H9 (cell line): Measurements from ENCODE around the gene P2RX6. TPM values are rescaled to one million over a fixed set of nuclear protein-coding genes. Genes with fewer than 3 reads are reported as not detected.

Experiments
- DNase-seq: peaks from one replicate; pipeline ENCODE4 v3.0.0-alpha.2; 2017
- H2AFZ ChIP-seq: one replicate; pipeline ENCODE4 v1.6.1; 2013; ENCODE audit warnings: mild to moderate bottlenecking, low read length, control low read depth, moderate library complexity
- H2AK5ac ChIP-seq: 2 replicates; pipeline ENCODE4 v1.6.1; 2013; ENCODE audit warnings: low read length, control low read depth, mixed read lengths; ENCODE audit not compliant: insufficient read length
- H2BK120ac ChIP-seq: one replicate; pipeline ENCODE4 v1.6.1; 2013; ENCODE audit warnings: low read depth, mild to moderate bottlenecking, low read length, control low read depth, inconsistent platforms; ENCODE audit not compliant: poor library complexity, severe bottlenecking
- H2BK12ac ChIP-seq: 2 replicates; pipeline ENCODE4 v1.6.1; 2013; ENCODE audit warnings: low read length, control low read depth, mixed read lengths, low read depth; ENCODE audit not compliant: insufficient read length
- H2BK15ac ChIP-seq: 2 replicates; pipeline ENCODE4 v1.6.1; 2013; ENCODE audit warnings: low read depth, low read length, control low read depth
- H2BK20ac ChIP-seq: one replicate; pipeline ENCODE4 v1.6.1; 2013; ENCODE audit warnings: low read depth, mild to moderate bottlenecking, low read length, control low read depth, inconsistent platforms; ENCODE audit not compliant: poor library complexity, severe bottlenecking
- H2BK5ac ChIP-seq: 2 replicates; pipeline ENCODE4 v1.6.1; 2013; ENCODE audit warnings: low read length, control low read depth, mixed read lengths; ENCODE audit not compliant: insufficient read length
- H3K14ac ChIP-seq: 2 replicates; pipeline ENCODE4 v1.6.1; 2013; ENCODE audit warnings: low read length, control low read depth; ENCODE audit not compliant: insufficient read depth
- H3K18ac ChIP-seq: 2 replicates; pipeline ENCODE4 v1.6.1; 2013; ENCODE audit warnings: low read depth, mild to moderate bottlenecking, mixed read lengths, low read length, control low read depth; ENCODE audit not compliant: insufficient read length
- H3K23ac ChIP-seq: 2 replicates; pipeline ENCODE4 v1.6.1; 2013; ENCODE audit warnings: low read length, control low read depth, mixed read lengths, low read depth; ENCODE audit not compliant: insufficient read length
- H3K23me2 ChIP-seq: 2 replicates; pipeline ENCODE4 v1.6.1; 2013; ENCODE audit warnings: low read depth, mild to moderate bottlenecking, mixed read lengths, low read length, control low read depth; ENCODE audit not compliant: insufficient read length, poor library complexity, severe bottlenecking
- H3K27ac ChIP-seq: 2 replicates; pipeline ENCODE4 v1.5.1; 2013; ENCODE audit warnings: low read length, control low read depth, mixed read lengths, low read depth; ENCODE audit not compliant: insufficient read length
- H3K27me3 ChIP-seq: 2 replicates; pipeline ENCODE4 v1.6.1; 2013; ENCODE audit warnings: low read length, control low read depth, inconsistent platforms; ENCODE audit not compliant: insufficient read depth
- H3K4ac ChIP-seq: 2 replicates; pipeline ENCODE4 v1.6.1; 2013; ENCODE audit warnings: low read depth, mild to moderate bottlenecking, control low read depth, inconsistent platforms, low read length, moderate library complexity
- H3K4me1 ChIP-seq: 2 replicates; pipeline ENCODE4 v1.6.1; 2013; ENCODE audit warnings: low read length, control low read depth, inconsistent platforms; ENCODE audit not compliant: insufficient read depth
- H3K4me2 ChIP-seq: 2 replicates; pipeline ENCODE4 v1.6.1; 2013; ENCODE audit warnings: low read length, control low read depth, mixed read lengths; ENCODE audit not compliant: insufficient read length, insufficient read depth
- H3K56ac ChIP-seq: 2 replicates; pipeline ENCODE4 v1.6.1; 2013; ENCODE audit warnings: low read depth, mild to moderate bottlenecking, mixed read lengths, low read length, control low read depth; ENCODE audit not compliant: insufficient read length
- H3K79me1 ChIP-seq: 2 replicates; pipeline ENCODE4 v1.6.1; 2013; ENCODE audit warnings: low read depth, mild to moderate bottlenecking, moderate library complexity, low read length, control low read depth, inconsistent platforms; ENCODE audit not compliant: insufficient read depth, poor library complexity, severe bottlenecking
- H3K79me2 ChIP-seq: 2 replicates; pipeline ENCODE4 v1.6.1; 2013; ENCODE audit warnings: low read length, control low read depth, inconsistent platforms; ENCODE audit not compliant: insufficient read depth
- H3K9ac ChIP-seq: 2 replicates; pipeline ENCODE4 v1.6.1; 2013; ENCODE audit warnings: low read length, control low read depth, mixed read lengths; ENCODE audit not compliant: insufficient read length; ENCODE audit errors: extremely low read depth
- H3K9me3 ChIP-seq: one replicate; pipeline ENCODE4 v1.6.1; 2013; ENCODE audit warnings: low read depth, low read length, inconsistent platforms; ENCODE audit not compliant: control insufficient read depth
- H3T11ph ChIP-seq: one replicate; pipeline ENCODE4 v1.6.1; 2013; ENCODE audit warnings: mild to moderate bottlenecking, low read length, control low read depth, inconsistent platforms
- H4K20me1 ChIP-seq: one replicate; pipeline ENCODE4 v1.6.1; 2013; ENCODE audit not compliant: control insufficient read depth, insufficient read length, insufficient read depth
- H4K5ac ChIP-seq: 2 replicates; pipeline ENCODE4 v1.6.1; 2013; ENCODE audit warnings: low read depth, mild to moderate bottlenecking, mixed read lengths, low read length, control low read depth; ENCODE audit not compliant: insufficient read length
- H4K8ac ChIP-seq: replicated peaks from 2 replicates; pipeline ENCODE4 v1.6.1; 2013; ENCODE audit warnings: low read length, control low read depth, mixed read lengths, low read depth; ENCODE audit not compliant: insufficient read length
- H4K91ac ChIP-seq: 2 replicates; pipeline ENCODE4 v1.6.1; 2013; ENCODE audit warnings: low read depth, mild to moderate bottlenecking, moderate library complexity, mixed read lengths, low read length, control low read depth; ENCODE audit not compliant: insufficient read length
- H3K27ac Mint-ChIP-seq, 3 experiments: 2 replicates in 2 of 3; 3 replicates in 1 of 3; pipeline ENCODE4 v1.8.0; 2020 to 2021; ENCODE audit warnings: mixed read lengths in 3 of 3, mild to moderate bottlenecking in 1 of 3, moderate library complexity in 1 of 3
- H3K27me3 Mint-ChIP-seq: 2 replicates; pipeline ENCODE4 v1.8.0; 2021; ENCODE audit warnings: low read depth, mild to moderate bottlenecking, moderate library complexity, mixed read lengths
- H3K36me3 Mint-ChIP-seq, 3 experiments: 2 replicates in 2 of 3; 3 replicates in 1 of 3; pipeline ENCODE4 v1.8.0; 2020 to 2021; ENCODE audit warnings: low read depth in 3 of 3, mixed read lengths in 3 of 3; ENCODE audit not compliant: insufficient read depth in 1 of 3
- H3K4me1 Mint-ChIP-seq, 2 experiments: 2 replicates each; pipeline ENCODE4 v1.8.0; 2020; ENCODE audit warnings: mixed read lengths in 2 of 2
- H3K4me3 Mint-ChIP-seq, 2 experiments: 2 replicates in 1 of 2; 3 replicates in 1 of 2; pipeline ENCODE4 v1.8.0; 2020 to 2021; ENCODE audit warnings: mild to moderate bottlenecking in 2 of 2, mixed read lengths in 2 of 2, moderate library complexity in 1 of 2
- H3K9me3 Mint-ChIP-seq, 2 experiments: 2 replicates in 1 of 2; 3 replicates in 1 of 2; pipeline ENCODE4 v1.8.0; 2020; ENCODE audit warnings: mild to moderate bottlenecking in 2 of 2, mixed read lengths in 2 of 2, moderate library complexity in 1 of 2
- WGBS: extraction: QIAGEN DNeasy Blood & Tissue Kit; methylation state at CpG from one replicate; pipeline ENCODE4 v1.1.7; 2013; ENCODE audit warnings: missing lambda C conversion rate, low lambda C conversion rate, mixed read lengths; ENCODE audit not compliant: insufficient read length; ENCODE audit errors: extremely low coverage; 5-methylcytosine and 5-hydroxymethylcytosine counted together
- total RNA-seq: library from RNA; stranded (reverse); gene quantifications from 2 replicates; pipeline ENCODE4 v1.2.1, GENCODE V29; 2021
- TF ChIP-seq, protein P1 (sequence below): fragments of 200-600 bp; sonication (generic); conservative IDR thresholded peaks from 3 replicates; pipeline ENCODE4 v1.8.0; 2021; ENCODE audit warnings: antibody characterized with exemption, mild to moderate bottlenecking

Gene P2RX6
- total RNA-seq, 1 experiment from 2014 or later, result not detected

DNA sequence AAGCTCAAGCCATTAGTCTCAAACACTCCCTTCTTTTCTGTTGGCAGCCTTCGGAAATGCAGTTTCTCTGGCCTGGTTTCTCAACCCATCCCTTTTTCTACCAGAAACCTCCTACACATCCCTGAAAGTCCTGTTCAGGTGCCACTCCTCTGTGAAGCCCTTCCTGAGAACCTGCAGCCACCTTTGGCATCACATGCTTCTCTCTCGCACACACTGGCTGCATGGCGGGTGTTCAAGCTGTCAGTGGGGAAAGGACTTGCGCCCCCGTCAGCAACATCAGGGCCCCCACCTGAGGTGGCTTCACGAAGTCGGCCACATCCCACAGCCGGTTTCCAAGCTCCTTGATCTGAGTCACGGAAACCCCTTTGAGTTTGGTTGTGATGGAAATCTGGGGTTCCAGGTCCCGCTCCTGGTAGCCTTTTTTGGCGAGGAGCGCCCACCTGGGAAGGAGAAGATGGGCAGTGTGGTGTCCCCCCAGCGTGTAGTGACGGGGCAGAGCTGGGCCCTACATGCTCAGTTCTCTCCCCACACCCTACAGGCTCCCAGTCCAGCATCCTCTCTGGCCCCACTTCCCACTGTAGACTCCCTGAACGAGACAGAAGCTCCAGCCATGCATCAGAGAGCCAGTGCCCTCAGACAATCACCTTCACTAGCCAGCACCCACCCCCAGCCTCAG is 29.0 kb downstream of the P2RX6 start:
- Histone ChIP-seq H2BK12ac (no peak overlapping the region), H3T11ph (no peak overlapping the region), H3K56ac (no peak overlapping the region), H2BK20ac (no peak overlapping the region), H4K91ac (no peak overlapping the region), H3K27ac (no peak overlapping the region), H3K14ac (no peak overlapping the region), H3K9ac (no peak overlapping the region), H3K79me2 (no peaks in the 10 kb centered on the region), H3K79me1 (no peaks in the 10 kb centered on the region), H3K23ac (no peak overlapping the region), H3K4me2 (no peak overlapping the region), H3K4ac (no peak overlapping the region), H2AFZ (no peak overlapping the region), H3K4me1 (no peaks in the 10 kb centered on the region), H2BK5ac (no peak overlapping the region), H4K20me1 (no peaks in the 10 kb centered on the region), H2BK120ac (no peak overlapping the region), H4K8ac (no peak overlapping the region), H3K27me3 (no peaks in the 10 kb centered on the region), H4K5ac (no peak overlapping the region), H3K18ac (no peak overlapping the region), H2AK5ac (no peak overlapping the region), H3K23me2 (peaks cover 4% of the 10 kb centered on the region), H2BK15ac (no peak overlapping the region), H3K9me3 (no peaks in the 10 kb centered on the region)
- Mint-ChIP-seq H3K27me3 (peaks cover 27% of the 10 kb centered on the region), H3K4me3 (no peak overlapping the region), H3K27ac (no peak overlapping the region), H3K9me3 (no peaks in the 10 kb centered on the region), H3K36me3 (no peaks in the 10 kb centered on the region), H3K4me1 (peaks cover 15 to 17% of the 10 kb centered on the region in 2 experiments)
- DNase-seq, result no peak
- no CpG with 5 or more reads among the region's 15 CpGs for WGBS
- TF ChIP-seq, protein P1, sequence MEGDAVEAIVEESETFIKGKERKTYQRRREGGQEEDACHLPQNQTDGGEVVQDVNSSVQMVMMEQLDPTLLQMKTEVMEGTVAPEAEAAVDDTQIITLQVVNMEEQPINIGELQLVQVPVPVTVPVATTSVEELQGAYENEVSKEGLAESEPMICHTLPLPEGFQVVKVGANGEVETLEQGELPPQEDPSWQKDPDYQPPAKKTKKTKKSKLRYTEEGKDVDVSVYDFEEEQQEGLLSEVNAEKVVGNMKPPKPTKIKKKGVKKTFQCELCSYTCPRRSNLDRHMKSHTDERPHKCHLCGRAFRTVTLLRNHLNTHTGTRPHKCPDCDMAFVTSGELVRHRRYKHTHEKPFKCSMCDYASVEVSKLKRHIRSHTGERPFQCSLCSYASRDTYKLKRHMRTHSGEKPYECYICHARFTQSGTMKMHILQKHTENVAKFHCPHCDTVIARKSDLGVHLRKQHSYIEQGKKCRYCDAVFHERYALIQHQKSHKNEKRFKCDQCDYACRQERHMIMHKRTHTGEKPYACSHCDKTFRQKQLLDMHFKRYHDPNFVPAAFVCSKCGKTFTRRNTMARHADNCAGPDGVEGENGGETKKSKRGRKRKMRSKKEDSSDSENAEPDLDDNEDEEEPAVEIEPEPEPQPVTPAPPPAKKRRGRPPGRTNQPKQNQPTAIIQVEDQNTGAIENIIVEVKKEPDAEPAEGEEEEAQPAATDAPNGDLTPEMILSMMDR, result no peak
